IMR-90 (cell line): ENCODE measurements around the gene CATSPERB. TPM values are rescaled to one million over a fixed set of nuclear protein-coding genes. Genes with fewer than 3 reads are reported as not detected.

ENCODE experiments used
- ATAC-seq: fragments of 200-7000 bp; cut with Tn5 transposase; 2 replicates; pipeline ENCODE4 v1.9.1; 2020; ENCODE audit warnings: low read depth, mild to moderate bottlenecking, moderate library complexity
- BruUV-seq: library from RNA; stranded (reverse); fragments of 400-500 nt; replicated peaks from 2 replicates; lab custom pipeline; 2021; lab: Mats Ljungman, UMichigan
- CTCF ChIA-PET: fragments of 300-600 bp; formaldehyde crosslinking; extraction: SDS; loops from one replicate; lab custom pipeline; 2021; ENCODE audit warnings: antibody characterized with exemption; lab: Yijun Ruan, JAX
- POLR2A ChIA-PET: fragments of 300-600 bp; sonication (Branson Sonifier 250); formaldehyde crosslinking; loops from one replicate; lab custom pipeline; 2022; ENCODE audit warnings: antibody characterized with exemption; ENCODE audit not compliant: unreplicated experiment; lab: Charles Lee
- DNase-seq: peaks from one replicate; pipeline ENCODE4 v3.0.0; 2013
- H2AFZ ChIP-seq: replicated peaks from 2 replicates; pipeline ENCODE3; 2013; ENCODE audit warnings: low read length, mild to moderate bottlenecking; ENCODE audit not compliant: poor library complexity
- H2AK5ac ChIP-seq: 2 replicates; pipeline ENCODE4 v1.6.1; 2013; ENCODE audit warnings: low read depth, low read length, inconsistent platforms
- H2AK9ac ChIP-seq: replicated peaks from 2 replicates; pipeline ENCODE3; 2013; ENCODE audit warnings: mild to moderate bottlenecking, low read depth, low read length, moderate library complexity; ENCODE audit not compliant: poor library complexity
- H2BK120ac ChIP-seq: 2 replicates; pipeline ENCODE4 v1.6.1; 2013; ENCODE audit warnings: low read depth, low read length, inconsistent platforms
- H2BK15ac ChIP-seq: 3 replicates; pipeline ENCODE4 v1.6.1; 2013; ENCODE audit warnings: low read depth, low read length, inconsistent platforms
- H2BK20ac ChIP-seq: 2 replicates; pipeline ENCODE4 v1.6.1; 2013; ENCODE audit warnings: low read depth, mild to moderate bottlenecking, inconsistent platforms, low read length, moderate library complexity
- H2BK5ac ChIP-seq: 2 replicates; pipeline ENCODE4 v1.6.1; 2013; ENCODE audit warnings: mild to moderate bottlenecking, low read depth, low read length, inconsistent platforms; ENCODE audit not compliant: poor library complexity, severe bottlenecking
- H3K14ac ChIP-seq: replicated peaks from 2 replicates; pipeline ENCODE4 v1.6.1; 2013; ENCODE audit warnings: low read depth, low read length, inconsistent platforms
- H3K18ac ChIP-seq: 2 replicates; pipeline ENCODE4 v1.6.1; 2013; ENCODE audit warnings: low read depth, low read length, control low read depth
- H3K23ac ChIP-seq: 2 replicates; pipeline ENCODE4 v1.6.1; 2013; ENCODE audit warnings: low read depth, low read length, inconsistent platforms
- H3K27ac ChIP-seq: 2 replicates; pipeline ENCODE4 v1.5.1; 2013; ENCODE audit warnings: mild to moderate bottlenecking, control low read depth, low read length; ENCODE audit not compliant: insufficient read depth
- H3K27me3 ChIP-seq: 2 replicates; pipeline ENCODE4 v1.6.1; 2013; ENCODE audit warnings: low read length; ENCODE audit not compliant: control insufficient read depth, insufficient read depth
- H3K36me3 ChIP-seq: 2 replicates; pipeline ENCODE4 v1.6.1; 2013; ENCODE audit warnings: low read length, mixed read lengths; ENCODE audit not compliant: control insufficient read depth, insufficient read depth
- H3K4ac ChIP-seq: 2 replicates; pipeline ENCODE4 v1.6.1; 2013; ENCODE audit warnings: low read depth, low read length, inconsistent platforms
- H3K4me1 ChIP-seq: 2 replicates; pipeline ENCODE4 v1.6.1; 2013; ENCODE audit warnings: low read length, mixed read lengths; ENCODE audit not compliant: control insufficient read depth, insufficient read depth
- H3K4me2 ChIP-seq: 2 replicates; pipeline ENCODE4 v1.6.1; 2013; ENCODE audit warnings: low read depth, mild to moderate bottlenecking, control low read depth, low read length, moderate library complexity
- H3K4me3 ChIP-seq: 2 replicates; pipeline ENCODE4 v1.5.1; 2013; ENCODE audit warnings: low read depth, mild to moderate bottlenecking, control low read depth, low read length, moderate library complexity; ENCODE audit not compliant: insufficient read depth
- H3K56ac ChIP-seq: 2 replicates; pipeline ENCODE4 v1.6.1; 2013; ENCODE audit warnings: low read length, inconsistent platforms; ENCODE audit not compliant: insufficient read depth; ENCODE audit errors: extremely low read depth
- H3K79me1 ChIP-seq, 2 experiments: 2 replicates each; pipeline ENCODE4 v1.6.1; 2013; ENCODE audit warnings: low read length in 2 of 2, inconsistent platforms in 1 of 2, low read depth in 1 of 2
- H3K9ac ChIP-seq: 2 replicates; pipeline ENCODE4 v1.6.1; 2013; ENCODE audit warnings: low read depth, low read length, control low read depth
- H3K9me1 ChIP-seq: 2 replicates; pipeline ENCODE4 v1.6.1; 2013; ENCODE audit warnings: low read length, inconsistent platforms; ENCODE audit not compliant: insufficient read depth
- H3K9me3 ChIP-seq: 2 replicates; pipeline ENCODE4 v1.6.1; 2013; ENCODE audit warnings: low read length; ENCODE audit not compliant: control insufficient read depth, insufficient read depth
- H4K20me1 ChIP-seq: 2 replicates; pipeline ENCODE4 v1.6.1; 2013; ENCODE audit warnings: low read length, inconsistent platforms; ENCODE audit not compliant: insufficient read depth
- H4K5ac ChIP-seq: 2 replicates; pipeline ENCODE4 v1.6.1; 2013; ENCODE audit warnings: mild to moderate bottlenecking, low read depth, low read length, control low read depth
- H4K8ac ChIP-seq, 2 experiments: 2 replicates each; pipeline ENCODE4 v1.6.1; 2013; ENCODE audit warnings: low read depth in 2 of 2, low read length in 2 of 2, control low read depth in 1 of 2, inconsistent platforms in 1 of 2
- H4K91ac ChIP-seq: 2 replicates; pipeline ENCODE4 v1.6.1; 2013; ENCODE audit warnings: low read depth, low read length, inconsistent platforms; ENCODE audit not compliant: insufficient read depth
- CEBPB ChIP-seq: IDR thresholded peaks from 2 replicates; pipeline ENCODE4 v1.6.1; 2012; ENCODE audit warnings: low read depth, low read length, improper control_type of control experiment
- MAFK ChIP-seq: IDR thresholded peaks from 2 replicates; pipeline ENCODE4 v1.6.1; 2012; ENCODE audit warnings: low read depth, low read length, improper control_type of control experiment
- POLR2A ChIP-seq: IDR thresholded peaks from 2 replicates; pipeline ENCODE4 v1.6.1; 2012; ENCODE audit warnings: mild to moderate bottlenecking, low read depth, low read length
- RCOR1 ChIP-seq: IDR thresholded peaks from 2 replicates; pipeline ENCODE4 v1.6.1; 2012; ENCODE audit warnings: mild to moderate bottlenecking, low read length, improper control_type of control experiment; ENCODE audit not compliant: insufficient replicate concordance
- RFX5 ChIP-seq: IDR thresholded peaks from 2 replicates; pipeline ENCODE4 v1.8.0; 2012; ENCODE audit warnings: low read depth, mild to moderate bottlenecking, low read length, moderate library complexity
- WGBS, 2 experiments: methylation state at CpG; one replicate each; pipeline versions ENCODE4 v1.1.5 to v1.1.7; 2013; ENCODE audit warnings: missing lambda C conversion rate in 2 of 2; ENCODE audit not compliant: insufficient read length in 1 of 2; ENCODE audit errors: extremely low coverage in 2 of 2; 5-methylcytosine and 5-hydroxymethylcytosine counted together
- dilution Hi-C: fragments of 300-500 bp; cut with HindIII; formaldehyde crosslinking; loops from one replicate; pipeline ENCODE4 v1.14.3; 2018; ENCODE audit warnings: low sequenced_read_pairs; ENCODE audit not compliant: unreplicated experiment
- in situ Hi-C: fragments of 300-500 bp; cut with MboI; formaldehyde crosslinking; loops from 3 replicates; pipeline ENCODE4 v1.14.3; 2019; ENCODE audit warnings: low sequenced_read_pairs, inconsistent platforms, mixed read lengths
- intact Hi-C: fragments of 100-400 bp; cut with micrococcal nuclease; formaldehyde crosslinking; loops from 2 replicates; pipeline ENCODE4 v1.10.0; 2022
- polyA plus RNA-seq, 3 experiments: library from polyadenylated mRNA; depleted of rRNA; stranded (reverse); fragments of >200 nt; gene quantifications; 2 replicates each; pipeline ENCODE4 v1.2.3, GENCODE V29; 2012; ENCODE audit warnings: low replicate concordance in 1 of 3
- total RNA-seq: library from RNA; depleted of rRNA; stranded (reverse); fragments of >200 nt; gene quantifications from 2 replicates; pipeline ENCODE4 v1.2.3, GENCODE V29; 2012

The CATSPERB gene
- total and polyA plus RNA-seq, 2 of the 4 experiments (the other 2 are of a cell fraction), result not detected

GRCh38 chr14:91754819-91755218, 22.9 kb upstream of the CATSPERB start:
- dilution Hi-C loops, result no loop called here
- CTCF ChIA-PET, result no interaction called here

More at GRCh38 chr14:91754819-91755218, 22.9 kb upstream of the CATSPERB start:
- Histone ChIP-seq H2BK20ac (no peak overlapping the region), H3K27me3 (peaks cover 1% of the 10 kb centered on the region; the same call in 1 of the 2 replicates), H3K27ac (no peak overlapping the region), H3K9ac (no peak overlapping the region), H3K9me3 (no peaks in the 10 kb centered on the region), H3K18ac (no peak overlapping the region), H3K4me1 (no peaks in the 10 kb centered on the region), H3K9me1 (no peaks in the 10 kb centered on the region), H4K8ac (no peak overlapping the region), H3K14ac (no peak overlapping the region), H3K4me2 (no peak overlapping the region), H3K23ac (no peak overlapping the region), H4K20me1 (no peaks in the 10 kb centered on the region), H2BK5ac (no peak overlapping the region), H3K56ac (no peak overlapping the region), H3K79me1 (no peaks in the 10 kb centered on the region), H4K5ac (no peak overlapping the region), H4K91ac (no peak overlapping the region), H3K36me3 (no peaks in the 10 kb centered on the region), H2AK9ac (no peak overlapping the region), H2AK5ac (no peak overlapping the region), H2BK15ac (no peak overlapping the region), H3K4me3 (no peak overlapping the region), H2AFZ (no peak overlapping the region), H3K4ac (no peak overlapping the region), H2BK120ac (no peak overlapping the region)
- no CpG with 5 or more reads among the region's 1 CpG for WGBS, 2 experiments
- no peak for TF ChIP-seq MAFK
- TF ChIP-seq POLR2A, result no peak
- no peak for TF ChIP-seq RFX5
- no peak for TF ChIP-seq CEBPB
- TF ChIP-seq RCOR1, result no peak
- ATAC-seq, result no peak
- POLR2A ChIA-PET, result no interaction called here
- no peak for DNase-seq
- in situ Hi-C loops, result no loop called here
- no TSS peak for BruUV-seq
- intact Hi-C loops, result no loop called here
